22Rv1 (cell line): ENCODE measurements around the gene CCDC93.

ENCODE experiments used
- CTCF ChIP-seq: fragments of 450-650 bp; IDR thresholded peaks from 2 replicates; pipeline ENCODE4 v1.5.1; 2017; ENCODE audit warnings: mild to moderate bottlenecking
- ZFX ChIP-seq: fragments of 450-650 bp; IDR thresholded peaks from 2 replicates; pipeline ENCODE4 v1.6.1; 2017; ENCODE audit warnings: antibody characterized with exemption, borderline replicate concordance

- TF ChIP-seq CTCF (no peak), ZFX (no peak)
Observed at GRCh38 chr2:117976581-117976980, 37.3 kb downstream of the CCDC93 start.
